GM21381 (cell line): ENCODE results near the gene UXS1.

ENCODE experiments used
- ATAC-seq: cut with Tn5 transposase; IDR thresholded peaks from one replicate; pipeline ENCODE4 v1.9.1; 2021; ENCODE audit warnings: mild to moderate bottlenecking, moderate library complexity; ENCODE audit not compliant: unreplicated experiment

Gene UXS1

DNA sequence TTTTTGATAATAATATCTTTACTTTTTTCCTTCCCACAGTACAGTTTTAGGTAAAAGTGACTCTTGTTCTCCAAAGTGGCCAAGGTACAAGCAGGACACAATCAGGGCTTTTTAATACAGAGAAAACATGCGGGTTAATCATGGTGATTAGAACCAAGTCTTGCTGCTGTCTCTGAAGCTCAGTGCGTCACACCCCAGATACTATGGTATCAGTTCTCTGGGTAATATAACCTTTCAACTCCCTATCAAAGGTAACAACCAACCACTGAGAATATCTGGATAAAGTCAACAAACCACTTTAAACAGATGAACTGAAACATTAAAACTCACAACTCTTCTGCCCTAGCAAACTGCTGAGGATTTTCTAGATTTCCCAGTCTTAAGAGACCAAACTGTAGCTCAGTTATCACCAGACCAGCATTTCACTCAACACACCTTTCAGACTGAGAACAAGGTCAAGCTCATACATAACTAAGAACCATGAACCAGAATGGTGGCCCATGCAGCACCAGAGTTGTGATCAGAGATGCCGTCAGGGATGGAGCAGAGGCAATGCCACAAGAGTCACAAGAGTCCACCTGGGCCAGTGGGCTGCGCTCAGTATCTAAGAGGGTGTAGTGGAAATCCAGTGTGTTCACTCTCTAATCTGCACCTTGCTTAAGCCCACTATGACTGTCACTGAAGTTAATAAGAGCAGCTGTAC, 103.0 kb downstream of the UXS1 start:
- ATAC-seq: no peak

DNA sequence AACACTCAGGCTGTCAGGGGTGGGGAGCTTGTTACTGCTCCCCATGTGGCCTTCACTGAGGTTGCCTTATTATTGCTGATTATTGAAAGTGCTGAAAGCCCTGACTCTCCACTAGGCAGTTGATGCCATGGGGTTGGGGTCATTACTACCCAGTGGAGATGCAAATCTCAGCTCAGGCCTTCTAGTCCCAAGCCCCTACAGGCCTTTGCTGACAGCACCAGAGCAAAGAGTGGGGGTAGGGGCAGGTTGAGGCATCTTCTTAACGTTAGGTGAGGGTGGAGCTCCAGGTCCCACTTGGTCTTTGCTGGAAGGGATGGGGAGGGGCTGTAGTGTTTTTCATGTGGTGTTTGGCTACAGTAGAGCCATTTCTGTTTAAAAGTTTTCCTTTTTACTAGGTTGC, 104.5 kb downstream of the UXS1 start:
- no peak for ATAC-seq

GRCh38 chr2:106085181-106085940, 108.7 kb downstream of the UXS1 start:
- no peak for ATAC-seq

DNA sequence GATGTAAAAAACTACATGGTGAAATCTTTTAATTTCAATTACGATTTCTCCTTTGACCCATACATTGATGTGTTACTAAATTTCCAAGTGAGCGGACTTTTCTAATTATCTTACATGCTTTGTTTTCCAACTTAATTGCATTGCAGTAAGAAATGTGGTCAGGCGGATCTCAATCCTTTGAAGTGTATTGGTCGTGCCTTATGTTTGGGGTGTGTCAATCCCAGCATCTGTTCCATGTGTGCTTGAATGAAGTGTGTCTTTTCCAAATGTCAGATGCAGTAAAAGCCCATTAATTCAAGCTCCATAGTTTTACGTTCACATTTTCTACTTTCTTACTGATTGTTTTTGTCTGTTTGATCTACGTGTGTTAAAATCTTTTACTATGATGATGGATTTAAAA, 113.1 kb downstream of the UXS1 start:
- ATAC-seq: no peak

GRCh38 chr2:106078096-106078495, 116.0 kb downstream of the UXS1 start:
- no peak for ATAC-seq

- ATAC-seq: no peak
Observed at GRCh38 chr2:106076941-106077340, 117.2 kb downstream of the UXS1 start.

GRCh38 chr2:106075048-106075447, 119.1 kb downstream of the UXS1 start:
- ATAC-seq: no peak

GRCh38 chr2:106073678-106074406, 120.3 kb downstream of the UXS1 start:
- no peak for ATAC-seq

GRCh38 chr2:106070181-106070580, 123.9 kb downstream of the UXS1 start:
- no peak for ATAC-seq

DNA sequence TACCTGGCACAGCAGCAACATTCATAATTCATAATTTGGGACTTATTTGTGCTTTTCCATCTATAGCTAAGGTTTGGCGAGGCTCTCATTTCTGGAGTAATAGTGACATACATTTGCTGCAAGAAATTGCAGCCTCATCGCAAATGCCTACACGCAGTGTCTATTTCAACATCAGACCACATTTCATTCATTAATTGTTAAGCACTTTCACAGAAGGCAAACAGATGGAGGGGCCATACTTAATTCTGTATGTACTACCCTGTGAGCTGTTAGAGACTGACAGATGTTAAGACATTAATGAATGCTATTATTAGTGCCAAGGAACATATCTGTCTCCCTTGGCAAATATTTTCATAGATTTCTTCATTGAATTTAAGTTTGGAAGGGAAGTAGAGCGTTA, 125.7 kb downstream of the UXS1 start:
- no peak for ATAC-seq

- no peak for ATAC-seq
Observed at GRCh38 chr2:106065983-106066820, 127.9 kb downstream of the UXS1 start.

GRCh38 chr2:106065268-106065982, 128.7 kb downstream of the UXS1 start:
- no peak for ATAC-seq

- no peak for ATAC-seq
Observed at GRCh38 chr2:106063181-106063580, 130.9 kb downstream of the UXS1 start.

- ATAC-seq: no peak
Observed at GRCh38 chr2:106062627-106063026, 131.5 kb downstream of the UXS1 start.

GRCh38 chr2:106061611-106062349, 132.3 kb downstream of the UXS1 start:
- ATAC-seq: no peak

GRCh38 chr2:106059416-106060065, 134.6 kb downstream of the UXS1 start:
- no peak for ATAC-seq

DNA sequence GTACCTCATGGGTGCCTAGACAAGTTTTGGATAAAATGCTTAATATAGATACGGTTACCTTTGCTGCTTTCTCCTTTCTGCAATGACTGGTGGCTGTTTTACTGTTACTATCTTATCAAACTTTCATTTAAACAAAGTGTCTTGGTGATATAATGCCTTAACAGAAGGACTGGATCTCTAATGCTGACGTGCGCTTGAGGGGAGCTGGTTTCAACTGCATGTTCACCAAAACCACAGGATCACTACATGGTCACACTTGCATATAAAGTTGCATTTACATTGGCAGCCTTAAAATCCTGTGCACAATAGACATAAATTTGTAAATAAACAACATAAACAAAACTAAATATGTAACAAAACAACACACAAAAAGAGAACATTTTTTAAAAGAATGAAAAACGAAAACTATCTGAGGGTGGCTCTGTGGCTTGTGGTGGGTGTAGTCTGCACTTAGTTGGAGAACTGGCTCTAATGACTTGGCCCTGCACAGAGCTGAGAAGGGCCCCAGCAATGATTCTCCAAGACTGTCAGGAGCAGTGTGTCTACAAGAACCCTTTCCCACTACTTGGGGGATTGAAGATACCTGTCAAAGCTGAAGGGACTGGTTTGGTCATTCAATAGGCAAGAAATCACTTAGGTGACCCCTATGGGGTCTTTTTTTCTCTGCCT, 135.5 kb downstream of the UXS1 start:
- ATAC-seq: no peak

DNA sequence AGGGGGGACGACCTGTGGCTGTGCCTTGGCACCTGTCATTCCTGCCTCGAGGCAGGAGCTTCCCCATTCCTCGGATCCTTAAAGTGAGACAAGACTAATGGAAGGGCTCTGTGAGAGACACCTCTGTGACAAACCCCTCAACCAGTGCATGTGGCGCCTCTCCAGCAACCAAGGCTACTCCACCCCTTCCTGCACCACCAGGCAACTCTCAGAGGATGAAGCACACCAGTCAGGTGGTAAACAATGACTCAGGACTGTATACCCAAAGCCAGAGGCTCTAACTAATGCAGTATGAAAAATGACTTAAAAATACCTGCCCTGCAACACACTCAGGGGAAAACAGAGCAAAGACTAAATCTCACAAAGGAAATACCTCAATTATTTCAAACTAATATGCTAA, 136.9 kb downstream of the UXS1 start:
- no peak for ATAC-seq
